Kidney epithelial cell (primary cell): ENCODE data around the gene SPNS1. TPM values are rescaled to one million over a fixed set of nuclear protein-coding genes. Genes with fewer than 3 reads are reported as not detected.

Source experiments
- DNase-seq: peaks from one replicate; pipeline ENCODE4 v3.0.0-alpha.2; 2010; ENCODE audit warnings: low read depth
- H3K27me3 ChIP-seq: 2 replicates; pipeline ENCODE4 v1.6.0; 2011; ENCODE audit warnings: low read length; ENCODE audit not compliant: control insufficient read depth, insufficient read depth
- H3K36me3 ChIP-seq: 2 replicates; pipeline ENCODE4 v1.5.1; 2011; ENCODE audit warnings: low read length; ENCODE audit not compliant: control insufficient read depth, insufficient read depth
- H3K4me3 ChIP-seq: 2 replicates; pipeline ENCODE4 v1.5.1; 2011; ENCODE audit warnings: low read depth, mild to moderate bottlenecking, control low read depth, low read length
- CTCF ChIP-seq: IDR thresholded peaks from 2 replicates; pipeline ENCODE4 v1.5.1; 2011; ENCODE audit warnings: mild to moderate bottlenecking, moderate library complexity, low read length, control low read depth, inconsistent platforms; ENCODE audit not compliant: insufficient read depth, poor library complexity, severe bottlenecking
- total RNA-seq: library from RNA; depleted of rRNA; stranded (reverse); fragments of >200 nt; gene quantifications from 2 replicates; pipeline ENCODE4 v1.2.3, GENCODE V29; 2015

Gene SPNS1
- total RNA-seq, 1 donor from 2014 or later, result 77.2 TPM

GRCh38 chr16:28986492-28986891 is 11.9 kb downstream of the SPNS1 start:
- Histone ChIP-seq H3K27me3 (no peaks in the 10 kb centered on the region), H3K36me3 (peaks cover 9% of the 10 kb centered on the region), H3K4me3 (no peak overlapping the region)
- no peak for TF ChIP-seq CTCF
- DNase-seq, result no peak

GRCh38 chr16:28987170-28987853 is 12.7 kb downstream of the SPNS1 start:
- DNase-seq, result no peak
- H3K4me3 ChIP-seq, result no peak overlapping the region
- H3K36me3 ChIP-seq, result peaks cover 6% of the 10 kb centered on the region
- no peaks in the 10 kb centered on the region for H3K27me3 ChIP-seq
- TF ChIP-seq CTCF, result no peak

DNA sequence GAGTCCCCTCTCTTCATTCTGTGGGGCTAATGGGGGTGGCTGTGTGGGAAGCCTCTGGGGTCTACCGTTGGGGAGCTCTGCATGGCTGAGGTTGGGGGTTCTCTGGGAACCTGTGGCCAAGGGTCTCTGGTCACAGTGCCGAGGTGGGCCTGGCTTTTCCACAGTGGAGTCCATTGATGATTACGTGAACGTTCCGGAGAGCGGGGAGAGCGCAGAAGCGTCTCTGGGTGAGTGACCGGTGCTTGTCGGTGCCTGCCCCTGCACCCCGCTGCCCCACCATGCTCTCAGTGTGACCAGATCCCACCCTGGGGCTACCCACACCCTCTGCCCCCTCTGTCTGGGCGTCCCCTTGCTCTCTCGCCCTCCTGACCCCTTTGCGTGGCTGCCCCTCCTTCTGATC is 14.8 kb downstream of the SPNS1 start:
- Histone ChIP-seq H3K4me3 (no peak overlapping the region), H3K27me3 (no peaks in the 10 kb centered on the region), H3K36me3 (peaks cover 3% of the 10 kb centered on the region)
- no peak for TF ChIP-seq CTCF
- no peak for DNase-seq

DNA sequence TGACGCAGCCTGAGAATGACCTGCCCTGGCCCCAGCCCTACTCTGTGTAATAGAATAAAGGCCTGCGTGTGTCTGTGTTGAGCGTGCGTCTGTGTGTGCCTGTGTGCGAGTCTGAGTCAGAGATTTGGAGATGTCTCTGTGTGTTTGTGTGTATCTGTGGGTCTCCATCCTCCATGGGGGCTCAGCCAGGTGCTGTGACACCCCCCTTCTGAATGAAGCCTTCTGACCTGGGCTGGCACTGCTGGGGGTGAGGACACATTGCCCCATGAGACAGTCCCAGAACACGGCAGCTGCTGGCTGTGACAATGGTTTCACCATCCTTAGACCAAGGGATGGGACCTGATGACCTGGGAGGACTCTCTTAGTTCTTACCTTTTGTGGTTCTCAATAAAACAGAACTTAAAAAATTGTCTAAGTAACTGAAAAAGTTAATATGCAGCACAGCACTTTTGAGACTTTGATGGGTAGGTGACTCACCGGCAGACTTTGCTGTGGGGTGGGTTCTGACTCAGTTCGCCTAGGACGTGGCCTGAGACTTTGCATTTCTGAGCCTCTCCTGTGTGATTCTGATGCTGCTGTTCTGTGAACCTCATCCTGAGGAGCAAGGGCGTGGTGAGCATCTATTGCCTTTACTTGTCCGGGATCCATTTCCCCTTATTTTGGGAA is 15.9 kb downstream of the SPNS1 start:
- DNase-seq, result no peak
- Histone ChIP-seq H3K27me3 (no peaks in the 10 kb centered on the region), H3K36me3 (peaks cover 3% of the 10 kb centered on the region), H3K4me3 (no peak overlapping the region)
- no peak for TF ChIP-seq CTCF

- Histone ChIP-seq H3K4me3 (no peak overlapping the region), H3K36me3 (no peaks in the 10 kb centered on the region), H3K27me3 (no peaks in the 10 kb centered on the region)
- no peak for DNase-seq
- no peak for TF ChIP-seq CTCF
Observed at GRCh38 chr16:28991687-28992086, 17.1 kb downstream of the SPNS1 start.
